Measurements from ENCODE around the gene GOLGA1. TPM values are rescaled to one million over a fixed set of nuclear protein-coding genes. Genes with fewer than 3 reads are reported as not detected.

GOLGA1 gene
- total RNA-seq, 1 donor: 13.9 TPM

- DNase-seq (ENCODE audit: low read depth): no peak
- TF ChIP-seq CTCF (IDR thresholded peaks at IDR 0.05; ENCODE audit: insufficient read depth, low read length): no peak
- no peak overlapping the region for H3K4me3 ChIP-seq (ENCODE audit: low read depth, low read length)
Measured at GRCh38 chr9:124855566-124855943, 85.3 kb downstream of the GOLGA1 start.

- DNase-seq (ENCODE audit: low read depth): no peak
- H3K4me3 ChIP-seq (ENCODE audit: low read depth, low read length): no peak overlapping the region
- TF ChIP-seq CTCF (IDR thresholded peaks at IDR 0.05; ENCODE audit: insufficient read depth, low read length): no peak
Measured at GRCh38 chr9:124854822-124855221, 86.1 kb downstream of the GOLGA1 start.

GRCh38 chr9:124854161-124854560 is 86.7 kb downstream of the GOLGA1 start:
- DNase-seq (ENCODE audit: low read depth): no peak
- H3K4me3 ChIP-seq (ENCODE audit: low read depth, low read length): no peak overlapping the region
- no peak for TF ChIP-seq CTCF (IDR thresholded peaks at IDR 0.05; ENCODE audit: insufficient read depth, low read length)

GRCh38 chr9:124853605-124854143 is 87.2 kb downstream of the GOLGA1 start:
- no peak for TF ChIP-seq CTCF (IDR thresholded peaks at IDR 0.05; ENCODE audit: insufficient read depth, low read length)
- peak overlapping the region; percentile 69 for H3K4me3 ChIP-seq (ENCODE audit: low read depth, low read length)

GRCh38 chr9:124852829-124853531 is 87.9 kb downstream of the GOLGA1 start, which contains the start of gene WDR38:
TSS of gene WDR38 (plus strand) at chr9:124853460. CDS start at chr9:124853532, 72 bp downstream.
- DNase-seq (ENCODE audit: low read depth): peak; percentile 62
- peak within 1 kb of the TSS; percentile 69 for H3K4me3 ChIP-seq (ENCODE audit: low read depth, low read length)
- TF ChIP-seq CTCF (IDR thresholded peaks at IDR 0.05; ENCODE audit: insufficient read depth, low read length): peak; percentile 82

More at GRCh38 chr9:124853605-124854143, 87.2 kb downstream of the GOLGA1 start:
- no peak for DNase-seq (ENCODE audit: low read depth)

- no peak overlapping the region for H3K4me3 ChIP-seq (ENCODE audit: low read depth, low read length)
- no peak for DNase-seq (ENCODE audit: low read depth)
- TF ChIP-seq CTCF (IDR thresholded peaks at IDR 0.05; ENCODE audit: insufficient read depth, low read length): no peak
Measured at GRCh38 chr9:124852121-124852828, 88.6 kb downstream of the GOLGA1 start.

All from fibroblast of the aortic adventitia (primary cell).